Fibroblast of the aortic adventitia (primary cell): Measurements from ENCODE around the gene RDM1. TPM values are rescaled to one million over a fixed set of nuclear protein-coding genes. Genes with fewer than 3 reads are reported as not detected.
A peak's percentile ranks its signal among the peaks of the same experiment; 100 is the strongest.

ENCODE experiments used
- DNase-seq: peaks from one replicate; pipeline ENCODE4 v3.0.0-alpha.2; 2010; ENCODE audit warnings: low read depth
- H3K4me3 ChIP-seq: 2 replicates; pipeline ENCODE4 v1.5.1; 2011; ENCODE audit warnings: low read depth, mild to moderate bottlenecking, control low read depth, low read length, moderate library complexity
- total RNA-seq: library from RNA; depleted of rRNA; stranded (reverse); fragments of >200 nt; gene quantifications from 2 replicates; pipeline ENCODE4 v1.2.3, GENCODE V29; 2012; ENCODE audit warnings: low replicate concordance
- TF ChIP-seq, protein P1 (sequence below): IDR thresholded peaks from 2 replicates; pipeline ENCODE4 v1.5.1; 2011; ENCODE audit warnings: mild to moderate bottlenecking, low read length, control low read depth, inconsistent platforms; ENCODE audit not compliant: insufficient read depth

RDM1 gene
- total RNA-seq, 1 donor, result 0.45 TPM

DNA sequence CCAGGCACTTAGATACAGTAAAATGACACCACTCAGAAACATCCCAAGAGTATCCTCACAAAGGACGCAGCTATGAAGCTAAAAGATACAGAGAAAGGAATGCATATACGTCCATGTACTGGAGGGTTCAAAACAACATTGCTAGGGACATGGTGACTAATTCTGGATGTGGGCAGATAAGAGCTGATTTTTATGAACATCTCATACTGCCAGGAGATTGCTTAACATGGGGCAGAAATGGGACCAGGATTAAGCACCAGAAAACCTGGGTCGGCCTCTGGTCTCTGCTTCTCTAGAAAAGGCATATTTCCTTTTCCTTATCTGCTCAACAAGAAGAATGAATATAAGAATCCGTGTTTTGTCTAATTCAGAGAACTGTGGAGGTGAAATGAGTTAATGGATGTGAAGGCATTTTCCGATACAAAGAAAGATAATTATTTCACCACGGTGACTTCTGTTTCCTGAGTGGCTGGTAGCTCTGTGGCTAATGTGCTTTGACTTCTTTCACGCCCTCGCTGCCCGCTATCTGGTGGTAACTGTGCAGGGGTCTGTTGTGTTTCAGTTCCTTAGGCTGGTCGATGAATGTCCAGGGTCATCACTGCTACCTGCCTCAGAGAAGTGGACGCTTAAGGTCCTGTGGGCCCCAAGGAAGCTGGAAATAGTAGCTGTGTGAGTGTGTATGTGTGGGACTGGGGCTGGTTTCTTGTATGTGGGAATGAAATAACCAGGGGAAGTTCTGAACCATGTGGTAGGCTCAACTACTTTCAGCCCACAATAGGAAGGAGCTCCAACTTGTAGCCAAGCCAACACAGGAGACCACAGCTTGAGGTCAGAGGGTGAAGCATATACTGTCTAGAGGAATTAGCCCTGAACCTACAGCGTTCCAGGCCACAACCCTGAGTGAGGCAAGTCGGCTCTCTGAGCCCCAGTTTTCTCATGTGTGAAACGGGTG, 34.7 kb downstream of the RDM1 start:
- no peak overlapping the region for H3K4me3 ChIP-seq
- TF ChIP-seq, protein P1, sequence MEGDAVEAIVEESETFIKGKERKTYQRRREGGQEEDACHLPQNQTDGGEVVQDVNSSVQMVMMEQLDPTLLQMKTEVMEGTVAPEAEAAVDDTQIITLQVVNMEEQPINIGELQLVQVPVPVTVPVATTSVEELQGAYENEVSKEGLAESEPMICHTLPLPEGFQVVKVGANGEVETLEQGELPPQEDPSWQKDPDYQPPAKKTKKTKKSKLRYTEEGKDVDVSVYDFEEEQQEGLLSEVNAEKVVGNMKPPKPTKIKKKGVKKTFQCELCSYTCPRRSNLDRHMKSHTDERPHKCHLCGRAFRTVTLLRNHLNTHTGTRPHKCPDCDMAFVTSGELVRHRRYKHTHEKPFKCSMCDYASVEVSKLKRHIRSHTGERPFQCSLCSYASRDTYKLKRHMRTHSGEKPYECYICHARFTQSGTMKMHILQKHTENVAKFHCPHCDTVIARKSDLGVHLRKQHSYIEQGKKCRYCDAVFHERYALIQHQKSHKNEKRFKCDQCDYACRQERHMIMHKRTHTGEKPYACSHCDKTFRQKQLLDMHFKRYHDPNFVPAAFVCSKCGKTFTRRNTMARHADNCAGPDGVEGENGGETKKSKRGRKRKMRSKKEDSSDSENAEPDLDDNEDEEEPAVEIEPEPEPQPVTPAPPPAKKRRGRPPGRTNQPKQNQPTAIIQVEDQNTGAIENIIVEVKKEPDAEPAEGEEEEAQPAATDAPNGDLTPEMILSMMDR, result no peak
- peak; percentile 78 for DNase-seq

DNA sequence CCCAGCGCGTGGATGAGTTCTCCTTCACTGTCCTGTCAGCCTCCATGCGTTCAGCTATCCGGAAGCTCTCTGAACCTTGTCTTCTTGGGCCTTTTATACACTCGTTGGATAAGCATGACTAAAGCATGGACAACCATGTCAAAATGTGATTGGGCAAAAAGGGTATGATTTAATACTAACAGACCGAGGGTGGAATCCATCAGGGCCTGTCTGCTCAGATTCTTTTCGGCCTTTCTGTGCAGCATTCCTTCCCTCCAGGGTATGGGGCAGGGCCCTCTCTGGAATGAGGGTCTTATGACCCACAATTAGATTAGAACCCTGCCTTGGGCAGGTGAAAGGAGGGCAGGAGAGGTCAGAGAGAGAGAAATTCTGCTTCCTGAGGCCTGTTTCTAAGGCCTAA, 36.4 kb downstream of the RDM1 start:
- H3K4me3 ChIP-seq, result no peak overlapping the region
- no peak for DNase-seq
- TF ChIP-seq, protein P1, result no peak

DNA sequence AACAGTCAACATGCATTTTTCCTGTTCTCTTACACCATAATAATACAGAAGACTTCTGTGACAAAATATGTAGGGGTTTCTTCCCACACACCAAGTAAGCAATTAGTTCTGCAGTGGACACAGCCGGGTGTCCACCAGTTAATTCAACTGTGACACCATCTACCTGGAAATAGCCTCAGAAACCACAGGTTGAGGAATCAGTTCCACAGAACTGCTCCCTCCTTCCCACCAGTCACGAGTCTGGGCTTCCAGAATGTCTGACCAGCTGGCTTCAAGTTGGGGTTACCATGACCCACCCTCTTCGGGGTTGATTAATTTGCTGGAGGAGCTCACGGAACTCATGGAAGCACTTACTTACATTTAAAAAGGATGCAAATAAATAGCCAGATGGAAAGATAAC, 36.8 kb downstream of the RDM1 start:
- TF ChIP-seq, protein P1, result no peak
- H3K4me3 ChIP-seq, result no peak overlapping the region
- no peak for DNase-seq

DNA sequence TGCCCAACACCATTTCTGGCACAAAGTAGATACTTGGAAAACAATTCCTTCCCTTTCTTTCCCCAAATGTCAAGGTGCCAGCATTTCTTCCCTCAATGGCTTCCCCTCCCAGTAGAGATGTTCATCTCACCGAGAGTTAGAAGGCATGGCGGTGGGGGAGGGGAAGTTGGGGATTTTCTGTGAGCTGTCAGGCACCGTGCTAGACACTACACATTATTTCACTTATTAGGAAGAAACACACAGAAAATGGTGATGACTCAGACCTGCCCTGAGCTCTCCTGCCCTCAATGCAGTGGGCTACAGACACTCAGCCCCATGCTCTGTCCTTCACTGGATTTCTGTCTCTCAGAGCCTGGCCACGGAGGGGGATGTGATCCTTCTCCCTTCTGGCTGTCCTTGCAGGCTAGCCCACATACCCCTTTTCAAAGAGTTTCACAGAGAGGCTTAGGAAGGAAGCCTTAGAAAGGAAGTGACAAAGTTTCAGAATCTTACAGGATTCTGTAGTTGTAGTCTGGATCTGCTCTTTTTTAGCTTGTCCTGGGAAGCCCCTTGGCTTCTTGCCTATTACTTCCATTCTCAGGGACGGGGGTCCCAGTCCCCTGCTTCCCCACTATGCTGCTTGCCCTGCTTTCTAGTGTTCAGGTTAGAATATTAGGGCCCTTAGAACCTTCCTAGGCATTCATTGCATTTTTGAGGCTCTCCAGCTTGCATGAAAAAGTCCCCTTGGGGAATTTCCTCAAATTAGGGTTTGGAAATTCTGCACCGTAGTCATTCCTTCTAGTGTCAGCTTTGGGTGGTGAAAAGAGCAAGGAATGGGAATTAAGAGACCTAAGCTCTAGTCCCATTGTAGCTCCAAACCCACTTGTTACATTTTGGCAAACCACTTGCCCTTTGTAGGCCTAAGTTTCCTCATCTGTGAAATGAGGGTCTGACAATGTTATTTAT, 38.2 kb downstream of the RDM1 start:
- peak; percentile 39 for DNase-seq
- no peak overlapping the region for H3K4me3 ChIP-seq

DNA sequence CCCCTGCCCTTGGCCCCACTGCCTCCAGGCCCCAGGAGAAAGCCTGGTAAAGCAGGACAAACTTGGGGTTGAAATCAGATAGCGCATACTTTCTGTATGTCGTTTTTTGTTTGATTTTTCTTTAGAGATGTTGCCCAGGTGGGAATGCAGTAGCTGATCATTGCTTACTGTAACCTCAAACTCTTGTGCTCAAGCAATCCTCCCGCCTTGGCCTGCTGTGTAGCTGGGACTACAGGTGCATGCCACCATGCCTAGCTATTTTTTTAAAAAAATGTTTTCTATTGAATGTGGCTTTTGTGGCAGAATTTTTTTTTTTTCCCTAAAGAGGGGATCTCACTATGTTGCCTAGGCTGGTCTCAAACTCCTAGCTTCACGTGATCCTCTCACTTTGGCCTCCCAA, 39.3 kb downstream of the RDM1 start:
- TF ChIP-seq, protein P1, result no peak
- H3K4me3 ChIP-seq, result no peak overlapping the region
- no peak for DNase-seq

More for the DNA sequence above, 38.2 kb downstream of the RDM1 start:
- TF ChIP-seq, protein P1, result no peak

DNA sequence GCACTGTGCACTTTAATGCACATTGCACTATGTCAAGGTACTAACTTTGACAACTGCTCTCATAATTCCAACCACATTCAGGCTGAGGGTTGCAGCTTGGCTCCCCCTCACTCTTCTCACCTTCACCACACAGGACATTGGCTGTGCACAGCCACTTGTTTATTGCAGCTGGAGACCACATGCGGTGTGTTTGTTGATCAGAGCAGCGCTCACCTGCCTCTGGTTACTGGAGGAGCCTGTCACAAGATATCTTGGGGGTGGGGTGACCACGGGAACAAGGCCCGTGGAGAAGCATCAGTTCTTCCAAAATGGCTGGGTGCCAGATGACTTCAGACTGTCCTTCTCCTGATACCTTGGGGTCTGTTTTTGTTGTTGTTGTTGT, 39.8 kb downstream of the RDM1 start:
- TF ChIP-seq, protein P1, result no peak

More for the DNA sequence above, 39.8 kb downstream of the RDM1 start:
- no peak for DNase-seq
- H3K4me3 ChIP-seq, result no peak overlapping the region
